Astrocyte of the cerebellum (primary cell): ENCODE data around the gene ROR1.

Experiments used
- DNase-seq: peaks from one replicate; pipeline ENCODE4 v3.0.0-alpha.2; 2011; ENCODE audit warnings: low read depth
- H3K4me3 ChIP-seq: 2 replicates; pipeline ENCODE4 v1.5.1; 2011; ENCODE audit warnings: mild to moderate bottlenecking, low read depth, low read length, moderate library complexity
- CTCF ChIP-seq: IDR thresholded peaks from 2 replicates; pipeline ENCODE4 v1.5.1; 2012; ENCODE audit warnings: low read length, low read depth, moderate library complexity, mild to moderate bottlenecking; ENCODE audit errors: missing control alignments
- in situ Hi-C: cut with HindIII; loops from 2 replicates; pipeline ENCODE4 v1.10.0; 2017; ENCODE audit warnings: low sequenced_read_pairs

The ROR1 gene

DNA sequence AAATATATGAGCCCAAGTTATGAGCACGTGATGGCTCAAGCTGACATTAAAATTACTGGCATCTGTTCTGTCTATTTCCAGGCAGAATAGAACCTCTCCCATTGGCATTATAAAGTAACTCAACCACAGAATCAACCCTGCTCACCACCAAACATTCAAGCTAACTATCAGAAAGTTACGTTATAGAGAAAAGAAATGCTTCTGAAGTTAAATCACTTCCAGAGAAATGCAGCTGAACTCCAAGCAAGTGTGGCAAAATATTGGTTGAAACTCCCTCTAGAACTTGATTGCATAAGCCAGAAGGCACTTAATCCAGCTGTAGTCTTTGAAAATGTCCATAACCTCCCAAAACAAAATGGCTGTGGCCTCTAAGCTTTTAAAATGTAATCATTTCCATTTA, 393.4 kb downstream of the ROR1 start:
- in situ Hi-C loops, result no loop called here
- no peak for TF ChIP-seq CTCF
- no peak overlapping the region for H3K4me3 ChIP-seq
- DNase-seq, result no peak

DNA sequence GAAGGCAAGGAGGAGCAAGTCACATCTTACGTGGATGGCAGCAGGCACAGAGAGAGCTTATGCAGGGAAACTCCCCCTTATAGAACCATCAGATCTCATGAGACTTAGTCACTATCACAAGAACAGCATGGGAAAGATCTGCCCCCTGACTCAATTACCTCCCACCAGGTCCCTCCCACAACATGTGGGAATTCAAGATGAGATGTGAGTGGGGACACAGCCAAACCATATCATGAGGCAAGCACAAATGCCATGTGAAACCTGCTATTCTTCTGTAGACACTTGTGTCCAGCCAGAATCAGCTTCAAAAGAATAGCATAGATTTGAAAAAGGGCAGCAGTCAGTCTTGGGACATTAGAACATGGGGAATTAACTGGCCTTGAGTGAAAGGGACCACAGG, 397.4 kb downstream of the ROR1 start:
- DNase-seq, result no peak
- in situ Hi-C loops, result no loop called here
- TF ChIP-seq CTCF, result no peak

GRCh38 chr1:64171797-64172281, 398.0 kb downstream of the ROR1 start:
- no peak for DNase-seq
- no peak overlapping the region for H3K4me3 ChIP-seq
- in situ Hi-C loops, result no loop called here
- TF ChIP-seq CTCF, result no peak

More for the DNA sequence above, 397.4 kb downstream of the ROR1 start:
- H3K4me3 ChIP-seq, result no peak overlapping the region

- no peak for TF ChIP-seq CTCF
- in situ Hi-C loops, result no loop called here
- no peak for DNase-seq
- H3K4me3 ChIP-seq, result no peak overlapping the region
Measured at GRCh38 chr1:64172458-64172983, 398.7 kb downstream of the ROR1 start.

DNA sequence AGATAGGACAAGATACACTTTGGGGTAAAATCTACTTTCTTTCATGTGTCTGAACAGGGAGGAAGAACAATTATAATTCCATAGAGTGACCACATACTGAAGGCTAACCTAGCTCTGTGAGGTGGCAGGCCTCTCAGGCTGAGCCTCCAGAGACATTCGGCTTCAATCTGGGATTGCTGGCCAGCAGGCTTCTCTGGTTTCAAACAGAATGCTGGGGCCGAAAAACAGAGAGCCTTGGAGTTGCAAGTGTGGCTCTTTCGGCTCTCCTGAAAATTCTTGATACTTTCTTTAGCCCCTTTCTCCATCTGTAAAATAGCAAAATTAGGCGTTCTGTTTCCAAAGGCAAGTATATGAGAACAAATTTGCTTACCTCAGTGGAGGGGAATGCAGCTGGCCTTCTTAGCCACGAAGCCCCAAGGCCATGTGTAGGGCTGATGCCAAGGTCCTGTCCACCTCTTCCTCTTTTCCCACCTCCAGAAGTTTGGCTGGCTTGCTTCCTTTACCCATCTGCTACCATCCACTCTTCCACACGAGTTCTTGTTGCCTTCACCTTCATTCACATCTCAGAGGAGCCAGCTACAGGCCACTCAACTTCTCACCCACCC, 399.6 kb downstream of the ROR1 start:
- H3K4me3 ChIP-seq, result no peak overlapping the region
- DNase-seq, result no peak
- no peak for TF ChIP-seq CTCF
- in situ Hi-C loops, result no loop called here

GRCh38 chr1:64175639-64176038, 401.8 kb downstream of the ROR1 start:
- in situ Hi-C loops, result no loop called here
- no peak overlapping the region for H3K4me3 ChIP-seq
- no peak for TF ChIP-seq CTCF
- no peak for DNase-seq
